ENCODE results near the gene HMCN2.

HMCN2 gene

GRCh38 chr9:130300739-130301138, 35.2 kb downstream of the HMCN2 start:
- no peak for TF ChIP-seq CTCF (IDR thresholded peaks at IDR 0.05; ENCODE audit: extremely low read depth, insufficient read depth, missing control alignments)
- DNase-seq (ENCODE audit: low spot score), result no peak
- in situ Hi-C loops (cut with MboI; ENCODE audit: low pct_unique_long_range_greater_than_20kb, low sequenced_read_pairs, unreplicated experiment), result no loop called here

- DNase-seq (ENCODE audit: low spot score), result no peak
- no peak for TF ChIP-seq CTCF (IDR thresholded peaks at IDR 0.05; ENCODE audit: extremely low read depth, insufficient read depth, missing control alignments)
- in situ Hi-C loops (cut with MboI; ENCODE audit: low pct_unique_long_range_greater_than_20kb, low sequenced_read_pairs, unreplicated experiment), result no loop called here
These were observed 36.1 kb downstream of the HMCN2 start for GRCh38 chr9:130301483-130302286.

GRCh38 chr9:130302785-130303612, 37.4 kb downstream of the HMCN2 start:
- in situ Hi-C loops (cut with MboI; ENCODE audit: low pct_unique_long_range_greater_than_20kb, low sequenced_read_pairs, unreplicated experiment), result no loop called here
- TF ChIP-seq CTCF (IDR thresholded peaks at IDR 0.05; ENCODE audit: extremely low read depth, insufficient read depth, missing control alignments), result no peak
- DNase-seq (ENCODE audit: low spot score), result no peak

- no peak for TF ChIP-seq CTCF (IDR thresholded peaks at IDR 0.05; ENCODE audit: extremely low read depth, insufficient read depth, missing control alignments)
- no peak for DNase-seq (ENCODE audit: low spot score)
- in situ Hi-C loops (cut with MboI; ENCODE audit: low pct_unique_long_range_greater_than_20kb, low sequenced_read_pairs, unreplicated experiment), result no loop called here
These were observed 38.1 kb downstream of the HMCN2 start for GRCh38 chr9:130303613-130304055.

- DNase-seq (ENCODE audit: low spot score), result no peak
- in situ Hi-C loops (cut with MboI; ENCODE audit: low pct_unique_long_range_greater_than_20kb, low sequenced_read_pairs, unreplicated experiment), result no loop called here
- no peak for TF ChIP-seq CTCF (IDR thresholded peaks at IDR 0.05; ENCODE audit: extremely low read depth, insufficient read depth, missing control alignments)
These were observed 38.6 kb downstream of the HMCN2 start for GRCh38 chr9:130304116-130304515.

- no peak for TF ChIP-seq CTCF (IDR thresholded peaks at IDR 0.05; ENCODE audit: extremely low read depth, insufficient read depth, missing control alignments)
- in situ Hi-C loops (cut with MboI; ENCODE audit: low pct_unique_long_range_greater_than_20kb, low sequenced_read_pairs, unreplicated experiment), result no loop called here
- DNase-seq (ENCODE audit: low spot score), result no peak
These were observed 39.1 kb downstream of the HMCN2 start for GRCh38 chr9:130304643-130305042.

Measured in GM13977 (cell line).